Body of pancreas (tissue), 4 donors: ENCODE results near the gene SARS1. TPM values are rescaled to one million over a fixed set of nuclear protein-coding genes. Genes with fewer than 3 reads are reported as not detected.

ENCODE experiments used
- ATAC-seq: fragments of 150-250 bp; one replicate; pipeline ENCODE4 v1.9.1; 2016
- DNase-seq, 4 donors: peaks; one replicate each; pipeline ENCODE4 v3.0.0-alpha.2; 2019
- H3K27ac ChIP-seq, 4 donors: fragments of 200-600 bp; sonication (generic); 1 replicate in 3 of 4; 2 replicates in 1 of 4; pipeline versions ENCODE4 v1.5.1 to v1.6.1; 2016 to 2019; ENCODE audit warnings: mild to moderate bottlenecking in 1 of 4, mixed read lengths in 1 of 4, moderate library complexity in 1 of 4
- H3K27me3 ChIP-seq, 2 donors: fragments of 200-600 bp; sonication (generic); one replicate each; pipeline ENCODE4 v1.6.0; 2016; ENCODE audit warnings: mild to moderate bottlenecking in 1 of 2
- H3K36me3 ChIP-seq, 2 donors: fragments of 200-600 bp; sonication (generic); replicated peaks in 1 of 2; 2 replicates each; pipeline ENCODE4 v1.5.1; 2016; ENCODE audit warnings: low read depth in 2 of 2; ENCODE audit not compliant: insufficient read depth in 1 of 2
- H3K4me1 ChIP-seq: fragments of 200-600 bp; sonication (generic); one replicate; pipeline ENCODE4 v1.6.0; 2016
- H3K4me3 ChIP-seq, 2 donors: fragments of 200-600 bp; sonication (generic); 1 replicate in 1 of 2; 2 replicates in 1 of 2; pipeline ENCODE4 v1.5.1; 2016 to 2019
- H3K9me3 ChIP-seq, 3 donors: fragments of 200-600 bp; sonication (generic); 1 replicate in 2 of 3; 2 replicates in 1 of 3; pipeline ENCODE4 v1.5.1; 2016
- POLR2A ChIP-seq, 3 donors: fragments of 450-650 bp; IDR thresholded peaks; one replicate each; pipeline ENCODE4 v1.6.1; 2016; ENCODE audit warnings: antibody characterized with exemption in 3 of 3, mild to moderate bottlenecking in 2 of 3
- WGBS, 2 donors: methylation state at CpG; one replicate each; pipeline ENCODE4 v1.1.5; 2017; 5-methylcytosine and 5-hydroxymethylcytosine counted together
- intact Hi-C: fragments of 100-400 bp; cut with DNase I; formaldehyde crosslinking; loops from one replicate; pipeline ENCODE4 v1.15.1; 2023
- total RNA-seq, 2 donors: library from RNA; depleted of rRNA; stranded (reverse); fragments of >200 nt; gene quantifications; one replicate each; pipeline ENCODE4 v1.1.0, GENCODE V29; 2016
- TF ChIP-seq, protein P1 (sequence below), 7 experiments: fragments of 450-650 bp in 4 of 7; fragments of 200-600 bp in 3 of 7; sonication (generic) in 3 of 7; IDR thresholded peaks; one replicate each; pipeline ENCODE4 v1.5.1; 2016 to 2019; ENCODE audit warnings: antibody characterized with exemption in 7 of 7

The SARS1 gene
- total RNA-seq, 2 donors from 2014 or later: 65.3 to 123 TPM

DNA sequence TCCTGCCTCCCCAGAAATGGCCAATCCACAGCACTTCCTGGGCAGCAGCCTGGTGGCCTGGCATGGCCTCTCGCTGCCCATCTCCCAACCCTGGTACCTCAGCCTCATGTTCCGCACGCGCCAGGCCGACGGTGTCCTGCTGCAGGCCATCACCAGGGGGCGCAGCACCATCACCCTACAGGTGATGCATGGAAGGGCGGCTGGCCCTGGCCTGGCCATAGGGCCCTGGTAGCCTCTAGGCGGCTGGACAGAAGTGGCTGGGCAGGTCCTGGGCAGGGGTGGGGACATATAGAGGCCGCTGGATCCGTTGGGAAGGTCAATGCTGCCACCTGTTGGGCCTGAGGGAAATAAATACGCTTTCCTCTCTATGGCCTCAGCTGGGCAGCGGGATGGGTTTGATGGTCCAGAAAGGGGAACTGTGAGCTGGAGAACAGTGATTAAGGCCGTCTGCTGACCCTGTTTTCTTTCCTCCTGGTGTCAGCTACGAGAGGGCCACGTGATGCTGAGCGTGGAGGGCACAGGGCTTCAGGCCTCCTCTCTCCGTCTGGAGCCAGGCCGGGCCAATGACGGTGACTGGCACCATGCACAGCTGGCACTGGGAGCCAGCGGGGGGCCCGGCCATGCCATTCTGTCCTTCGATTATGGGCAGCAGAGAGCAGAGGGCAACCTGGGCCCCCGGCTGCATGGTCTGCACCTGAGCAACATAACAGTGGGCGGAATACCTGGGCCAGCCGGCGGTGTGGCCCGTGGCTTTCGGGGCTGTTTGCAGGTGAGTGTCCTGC lies 50.1 kb downstream of the SARS1 start:
- TF ChIP-seq, protein P1, sequence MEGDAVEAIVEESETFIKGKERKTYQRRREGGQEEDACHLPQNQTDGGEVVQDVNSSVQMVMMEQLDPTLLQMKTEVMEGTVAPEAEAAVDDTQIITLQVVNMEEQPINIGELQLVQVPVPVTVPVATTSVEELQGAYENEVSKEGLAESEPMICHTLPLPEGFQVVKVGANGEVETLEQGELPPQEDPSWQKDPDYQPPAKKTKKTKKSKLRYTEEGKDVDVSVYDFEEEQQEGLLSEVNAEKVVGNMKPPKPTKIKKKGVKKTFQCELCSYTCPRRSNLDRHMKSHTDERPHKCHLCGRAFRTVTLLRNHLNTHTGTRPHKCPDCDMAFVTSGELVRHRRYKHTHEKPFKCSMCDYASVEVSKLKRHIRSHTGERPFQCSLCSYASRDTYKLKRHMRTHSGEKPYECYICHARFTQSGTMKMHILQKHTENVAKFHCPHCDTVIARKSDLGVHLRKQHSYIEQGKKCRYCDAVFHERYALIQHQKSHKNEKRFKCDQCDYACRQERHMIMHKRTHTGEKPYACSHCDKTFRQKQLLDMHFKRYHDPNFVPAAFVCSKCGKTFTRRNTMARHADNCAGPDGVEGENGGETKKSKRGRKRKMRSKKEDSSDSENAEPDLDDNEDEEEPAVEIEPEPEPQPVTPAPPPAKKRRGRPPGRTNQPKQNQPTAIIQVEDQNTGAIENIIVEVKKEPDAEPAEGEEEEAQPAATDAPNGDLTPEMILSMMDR (IDR thresholded peaks at IDR 0.05): peak; percentile 96 to 100 (median 100)
- peak in 1 of 3 donors; percentile 12 for TF ChIP-seq POLR2A (IDR thresholded peaks at IDR 0.05)
- H3K9me3 ChIP-seq: no peaks in the 10 kb centered on the region
- no peaks in the 10 kb centered on the region for H3K4me1 ChIP-seq
- no peaks in the 10 kb centered on the region for H3K27me3 ChIP-seq
- H3K27ac ChIP-seq: no peak overlapping the region
- intact Hi-C loops: loop anchor here (10.0 kb wide), 1 partner anchor 429 kb away; no protein-coding TSS in a partner anchor
- 22 to 35% methylated on average over 9 to 26 of the region's 29 CpGs for WGBS, 2 donors
- no peak overlapping the region for H3K4me3 ChIP-seq
- DNase-seq: peak; percentile 93 to 97 (median 96)
- peak; percentile 98 for ATAC-seq
- H3K36me3 ChIP-seq: no peaks in the 10 kb centered on the region

DNA sequence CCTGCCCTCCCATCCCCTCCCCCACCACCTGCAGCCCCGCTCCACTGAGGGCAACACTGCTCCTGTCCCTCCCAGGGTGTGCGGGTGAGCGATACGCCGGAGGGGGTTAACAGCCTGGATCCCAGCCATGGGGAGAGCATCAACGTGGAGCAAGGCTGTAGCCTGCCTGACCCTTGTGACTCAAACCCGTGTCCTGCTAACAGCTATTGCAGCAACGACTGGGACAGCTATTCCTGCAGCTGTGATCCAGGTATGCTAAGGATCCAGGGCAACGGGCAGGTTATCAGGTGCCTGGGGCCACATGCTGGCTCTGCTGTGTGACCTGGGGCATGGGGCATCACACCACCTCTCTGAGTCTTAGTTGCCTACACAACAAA lies 50.6 kb downstream of the SARS1 start:
- Histone ChIP-seq H3K4me3 (no peak overlapping the region), H3K4me1 (no peaks in the 10 kb centered on the region), H3K9me3 (no peaks in the 10 kb centered on the region), H3K27me3 (no peaks in the 10 kb centered on the region), H3K36me3 (no peaks in the 10 kb centered on the region), H3K27ac (no peak overlapping the region)
- DNase-seq (no peak), ATAC-seq (no peak)
- WGBS, 2 donors: 75 to 78% methylated on average over 5 to 8 of the region's 9 CpGs
- no peak for TF ChIP-seq POLR2A (IDR thresholded peaks at IDR 0.05)
- TF ChIP-seq, protein P1 (IDR thresholded peaks at IDR 0.05): no peak
- intact Hi-C loops: loop anchor here (10.0 kb wide), 1 partner anchor 430 kb away; no protein-coding TSS in a partner anchor

DNA sequence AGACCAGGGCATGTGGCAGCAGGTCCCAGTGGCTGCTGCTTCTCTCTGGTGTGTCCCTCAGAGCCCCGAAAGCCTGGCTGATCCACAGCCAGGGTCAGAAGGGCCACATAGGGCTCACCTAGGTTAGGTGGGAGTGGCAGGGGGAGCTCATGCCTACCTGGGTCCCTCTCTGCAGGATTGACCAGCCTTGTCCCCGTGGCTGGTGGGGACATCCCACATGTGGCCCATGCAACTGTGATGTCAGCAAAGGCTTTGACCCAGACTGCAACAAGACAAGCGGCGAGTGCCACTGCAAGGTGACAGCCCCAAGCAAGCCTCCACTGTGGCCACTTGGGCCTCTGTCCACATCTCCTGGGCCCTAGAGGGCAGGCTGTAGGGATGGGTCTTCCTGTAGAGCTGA lies 51.3 kb downstream of the SARS1 start:
- ATAC-seq (no peak), DNase-seq (no peak)
- 91% methylated on average over 4 of the region's 4 CpGs for WGBS, 2 donors
- H3K9me3 ChIP-seq: no peaks in the 10 kb centered on the region
- H3K4me1 ChIP-seq: no peaks in the 10 kb centered on the region
- intact Hi-C loops: loop anchor here (10.0 kb wide), 1 partner anchor 430 kb away; no protein-coding TSS in a partner anchor
- H3K4me3 ChIP-seq: no peak overlapping the region
- H3K27me3 ChIP-seq: no peaks in the 10 kb centered on the region
- H3K36me3 ChIP-seq: no peaks in the 10 kb centered on the region
- no peak for TF ChIP-seq POLR2A (IDR thresholded peaks at IDR 0.05)
- TF ChIP-seq, protein P1 (IDR thresholded peaks at IDR 0.05): no peak
- no peak overlapping the region for H3K27ac ChIP-seq

DNA sequence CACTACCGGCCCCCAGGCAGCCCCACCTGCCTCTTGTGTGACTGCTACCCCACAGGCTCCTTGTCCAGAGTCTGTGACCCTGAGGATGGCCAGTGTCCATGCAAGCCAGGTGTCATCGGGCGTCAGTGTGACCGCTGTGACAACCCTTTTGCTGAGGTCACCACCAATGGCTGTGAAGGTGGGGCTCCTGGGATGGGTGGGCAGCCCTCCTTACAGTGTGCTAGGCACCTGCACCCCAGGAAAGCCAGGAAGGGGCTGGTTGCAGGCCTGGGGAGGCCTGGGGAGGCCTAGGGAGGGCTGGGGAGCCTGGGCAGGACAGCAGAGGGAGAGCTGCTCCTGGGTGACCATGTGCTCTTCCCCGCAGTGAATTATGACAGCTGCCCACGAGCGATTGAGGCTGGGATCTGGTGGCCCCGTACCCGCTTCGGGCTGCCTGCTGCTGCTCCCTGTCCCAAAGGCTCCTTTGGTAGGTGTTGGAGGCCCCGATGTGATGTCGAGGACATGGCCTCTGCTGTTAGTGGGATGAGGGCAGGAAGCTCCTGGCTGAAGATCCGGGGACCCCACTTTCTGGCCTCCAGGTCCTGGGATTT lies 52.1 kb downstream of the SARS1 start:
- intact Hi-C loops: loop anchor here (10.0 kb wide), 1 partner anchor 431 kb away; no protein-coding TSS in a partner anchor

More for the DNA sequence above, 52.1 kb downstream of the SARS1 start:
- H3K9me3 ChIP-seq: no peaks in the 10 kb centered on the region
- WGBS, 2 donors: 89 to 92% methylated on average over 3 to 13 of the region's 13 CpGs
- H3K4me1 ChIP-seq: no peaks in the 10 kb centered on the region
- no peaks in the 10 kb centered on the region for H3K36me3 ChIP-seq
- DNase-seq (no peak), ATAC-seq (no peak)
- no peak overlapping the region for H3K27ac ChIP-seq
- TF ChIP-seq, protein P1 (IDR thresholded peaks at IDR 0.05): no peak
- no peaks in the 10 kb centered on the region for H3K27me3 ChIP-seq
- no peak overlapping the region for H3K4me3 ChIP-seq
